ENCODE measurements around the gene ACOT13.
"Not testable (repeated sequence)": the region's sequence is repeated elsewhere in the genome, so short reads cannot be mapped to it uniquely, and the experiment has no call there.

Gene ACOT13

DNA sequence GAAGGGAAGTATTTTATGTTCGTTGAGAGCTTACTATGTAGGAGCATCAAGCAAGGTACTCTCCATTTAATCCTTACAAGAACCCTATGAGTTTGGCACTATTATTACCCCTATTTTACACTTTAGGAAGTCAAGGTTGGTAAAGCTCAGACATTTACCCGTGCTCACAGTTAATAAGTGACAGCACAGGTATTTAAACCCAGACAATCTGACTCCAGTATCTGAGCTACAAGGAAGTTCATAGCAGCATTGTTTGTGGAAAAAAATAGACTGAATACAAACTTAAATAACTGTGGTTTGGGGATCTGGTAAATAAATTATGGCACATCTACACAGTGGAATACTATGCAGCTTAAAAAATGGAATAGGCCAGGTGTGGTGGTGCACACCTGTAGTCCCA is 86.7 kb downstream of the ACOT13 start:
- H3K9me3 ChIP-seq (ENCODE audit: control insufficient read depth, insufficient read depth, low read depth, low read length), result no peaks in the 10 kb centered on the region
- ChIA-PET CTCF (interaction anchor here (0.7 to 1.1 kb wide), 2 partner anchors 68 to 172 kb away, joined by 3 to 5 read pairs; no protein-coding TSS in a partner anchor), POLR2A (no interaction called here)
- TF ChIP-seq ZNF211 (tag by site-specific recombination; IDR thresholded peaks at IDR 0.05; ENCODE audit: low read depth) (no peak), GLIS2 (tag by site-specific recombination; IDR thresholded peaks at IDR 0.05) (no peak), ZNF350 (tag by site-specific recombination; IDR thresholded peaks at IDR 0.05) (no peak), KLF9 (tag by site-specific recombination; IDR thresholded peaks at IDR 0.05; ENCODE audit: low read depth) (no peak), ZFP37 (tag by site-specific recombination; IDR thresholded peaks at IDR 0.05) (no peak)
- TF ChIP-seq, protein P1, sequence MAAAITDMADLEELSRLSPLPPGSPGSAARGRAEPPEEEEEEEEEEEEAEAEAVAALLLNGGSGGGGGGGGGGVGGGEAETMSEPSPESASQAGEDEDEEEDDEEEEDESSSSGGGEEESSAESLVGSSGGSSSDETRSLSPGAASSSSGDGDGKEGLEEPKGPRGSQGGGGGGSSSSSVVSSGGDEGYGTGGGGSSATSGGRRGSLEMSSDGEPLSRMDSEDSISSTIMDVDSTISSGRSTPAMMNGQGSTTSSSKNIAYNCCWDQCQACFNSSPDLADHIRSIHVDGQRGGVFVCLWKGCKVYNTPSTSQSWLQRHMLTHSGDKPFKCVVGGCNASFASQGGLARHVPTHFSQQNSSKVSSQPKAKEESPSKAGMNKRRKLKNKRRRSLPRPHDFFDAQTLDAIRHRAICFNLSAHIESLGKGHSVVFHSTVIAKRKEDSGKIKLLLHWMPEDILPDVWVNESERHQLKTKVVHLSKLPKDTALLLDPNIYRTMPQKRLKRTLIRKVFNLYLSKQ (tag by site-specific recombination; IDR thresholded peaks at IDR 0.05; ENCODE audit: borderline replicate concordance), result no peak
- no peaks in the 10 kb centered on the region for H3K36me3 ChIP-seq (ENCODE audit: control insufficient read depth in 2 of 2, insufficient read depth in 1 of 2, low read length in 2 of 2)
- H3K4me1 ChIP-seq (ENCODE audit: control insufficient read depth, insufficient read depth, low read length), result no peaks in the 10 kb centered on the region
- no peak overlapping the region for H3K4me3 ChIP-seq (ENCODE audit: low read depth, low read length)
- no peak overlapping the region for H3K27ac ChIP-seq (ENCODE audit: extremely low read depth, low read depth, low read length)

DNA sequence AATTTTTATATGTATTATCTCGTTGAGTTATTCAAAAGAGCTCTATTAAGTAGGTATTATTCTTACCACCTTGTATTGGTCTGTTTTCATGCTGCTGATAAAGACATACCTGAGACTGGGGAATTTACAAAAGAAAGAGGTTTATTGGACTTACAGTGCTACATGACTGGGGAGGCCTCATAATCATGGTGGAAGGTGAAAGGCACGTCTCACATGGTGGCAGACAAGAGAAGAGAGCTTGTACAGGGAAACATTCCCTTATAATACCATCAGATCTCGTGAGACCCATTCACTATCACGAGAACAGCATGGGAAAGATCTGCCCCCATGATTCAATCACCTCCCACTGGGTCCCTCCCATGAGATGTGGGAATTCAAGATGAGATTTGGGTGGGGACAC is 87.5 kb downstream of the ACOT13 start:
- H3K27ac ChIP-seq (ENCODE audit: extremely low read depth, low read depth, low read length); H3K4me3 ChIP-seq (ENCODE audit: low read depth, low read length); H3K36me3 ChIP-seq (ENCODE audit: control insufficient read depth in 2 of 2, insufficient read depth in 1 of 2, low read length in 2 of 2); H3K9me3 ChIP-seq (ENCODE audit: control insufficient read depth, insufficient read depth, low read depth, low read length); POLR2A ChIA-PET; H3K4me1 ChIP-seq (ENCODE audit: control insufficient read depth, insufficient read depth, low read length): not testable (repeated sequence)
- peak; percentile 82 for TF ChIP-seq SETDB1 (IDR thresholded peaks at IDR 0.05; ENCODE audit: insufficient read length, low read length)
- CTCF ChIA-PET, result interaction anchor here (0.6 kb wide), 2 partner anchors 225 to 361 kb away, joined by 3 to 5 read pairs; no protein-coding TSS in a partner anchor

Measured in HEK293 (cell line).